Measurements from ENCODE around the gene ZNF211. TPM values are rescaled to one million over a fixed set of nuclear protein-coding genes. Genes with fewer than 3 reads are reported as not detected.
A peak's percentile ranks its signal among the peaks of the same experiment; 100 is the strongest.

The ZNF211 gene
- total and polyA plus RNA-seq, 9 of the 15 experiments (the other 6 are each of a cell fraction or from before 2014, with no cell fraction given): 1.3 to 11.6 (median 4.5) TPM

GRCh38 chr19:57583521-57584416, 49.2 kb upstream of the ZNF211 start, which contains the start of gene ZIK1 (continued):
- peak; percentile 72 for TF ChIP-seq ZBTB40 (IDR thresholded peaks at IDR 0.05)
- no peak for TF ChIP-seq ZBTB40 (CRISPR knock-in tag; IDR thresholded peaks at IDR 0.05)
- TF ChIP-seq CEBPG (CRISPR knock-in tag; IDR thresholded peaks at IDR 0.05): no peak
- no peak for TF ChIP-seq CEBPG (tag; conservative IDR thresholded peaks at IDR 0.05 in 1 of 2, IDR thresholded peaks at IDR 0.05 in 1 of 2)
- no peak for TF ChIP-seq HMBOX1 (IDR thresholded peaks at IDR 0.05)
- TF ChIP-seq OTX1 (CRISPR knock-in tag; IDR thresholded peaks at IDR 0.05): no peak
- no peak for TF ChIP-seq ZNF282 (CRISPR knock-in tag; IDR thresholded peaks at IDR 0.05)
- TF ChIP-seq SOX6 (IDR thresholded peaks at IDR 0.05): no peak
- no peak for TF ChIP-seq ZNF263 (CRISPR knock-in tag; IDR thresholded peaks at IDR 0.05; ENCODE audit: borderline replicate concordance)
- TF ChIP-seq EWSR1 (IDR thresholded peaks at IDR 0.05; ENCODE audit: borderline replicate concordance, low read depth, partially characterized antibody): no peak
- no peak for TF ChIP-seq ZNF655 (CRISPR knock-in tag; IDR thresholded peaks at IDR 0.05)
- no peak for TF ChIP-seq USF2 (CRISPR knock-in tag; IDR thresholded peaks at IDR 0.05)
- TF ChIP-seq MAFG (tag; conservative IDR thresholded peaks at IDR 0.05): no peak
- TF ChIP-seq YBX1 (IDR thresholded peaks at IDR 0.05): no peak
- TF ChIP-seq RBFOX2 (IDR thresholded peaks at IDR 0.05; ENCODE audit: low read depth, low read length): 0 out of 2 replicates have a peak, but pooled peaks have one; percentile 21
- TF ChIP-seq ZNF165 (CRISPR knock-in tag; IDR thresholded peaks at IDR 0.05; ENCODE audit: borderline replicate concordance): no peak

Measured in K562 (cell line).